Right forelimb (tissue), 1 donor: ENCODE measurements around the gene CERT1.
A peak's percentile ranks its signal among the peaks of the same experiment; 100 is the strongest.
"Not testable (repeated sequence)": the region's sequence is repeated elsewhere in the genome, so short reads cannot be mapped to it uniquely, and the experiment has no call there.

Experiments used
- DNase-seq: peaks from one replicate; pipeline ENCODE4 v3.0.0-alpha.2; 2018

CERT1 gene, protein sequence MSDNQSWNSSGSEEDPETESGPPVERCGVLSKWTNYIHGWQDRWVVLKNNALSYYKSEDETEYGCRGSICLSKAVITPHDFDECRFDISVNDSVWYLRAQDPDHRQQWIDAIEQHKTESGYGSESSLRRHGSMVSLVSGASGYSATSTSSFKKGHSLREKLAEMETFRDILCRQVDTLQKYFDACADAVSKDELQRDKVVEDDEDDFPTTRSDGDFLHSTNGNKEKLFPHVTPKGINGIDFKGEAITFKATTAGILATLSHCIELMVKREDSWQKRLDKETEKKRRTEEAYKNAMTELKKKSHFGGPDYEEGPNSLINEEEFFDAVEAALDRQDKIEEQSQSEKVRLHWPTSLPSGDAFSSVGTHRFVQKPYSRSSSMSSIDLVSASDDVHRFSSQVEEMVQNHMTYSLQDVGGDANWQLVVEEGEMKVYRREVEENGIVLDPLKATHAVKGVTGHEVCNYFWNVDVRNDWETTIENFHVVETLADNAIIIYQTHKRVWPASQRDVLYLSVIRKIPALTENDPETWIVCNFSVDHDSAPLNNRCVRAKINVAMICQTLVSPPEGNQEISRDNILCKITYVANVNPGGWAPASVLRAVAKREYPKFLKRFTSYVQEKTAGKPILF

DNA sequence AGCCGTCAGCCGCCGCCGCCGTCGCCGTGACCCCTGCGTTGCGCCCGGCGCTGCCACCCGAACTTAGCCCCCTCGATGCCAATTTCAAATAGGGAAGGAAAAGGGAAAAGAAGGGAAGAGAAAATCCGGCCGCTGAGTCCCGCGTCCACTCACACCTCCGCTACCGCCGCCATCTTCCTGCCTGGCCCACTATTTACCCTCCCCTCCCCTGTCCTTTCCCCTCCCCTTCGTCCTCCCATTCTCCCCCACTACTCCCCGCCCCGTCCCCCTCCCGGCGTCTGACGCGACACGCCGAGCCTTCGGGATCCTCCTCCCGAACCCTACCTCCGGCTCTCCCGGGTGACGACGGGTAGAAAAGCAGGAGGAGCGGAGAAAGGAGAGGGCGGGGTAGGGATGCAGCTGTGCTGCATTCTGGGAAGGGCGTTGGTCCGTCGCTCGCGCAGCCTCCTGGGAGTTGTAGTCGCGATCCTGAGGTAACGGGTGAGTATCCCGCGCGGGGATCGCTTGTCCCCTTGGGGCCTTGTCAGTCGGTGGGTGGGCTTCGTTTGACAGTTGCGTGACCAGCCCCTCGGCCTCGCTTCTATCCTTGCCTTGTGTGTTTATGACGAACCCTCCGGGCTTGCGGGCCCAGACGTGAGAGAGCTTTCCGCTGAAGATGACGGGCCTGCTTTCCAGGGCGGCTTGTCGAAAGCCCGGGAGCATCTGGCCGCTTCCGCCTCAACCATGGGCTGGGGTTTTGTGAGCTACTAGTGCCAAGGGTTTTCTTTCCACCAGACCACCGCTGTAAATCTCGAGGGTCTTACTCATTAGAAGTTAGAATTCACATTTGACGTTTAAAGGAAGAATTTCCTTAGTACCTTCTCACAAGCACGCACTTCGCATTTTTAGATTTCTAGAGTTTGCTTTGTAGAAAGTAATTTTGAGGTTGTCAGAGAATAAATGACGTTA lies at the start of gene CERT1, which contains the start of gene POLK:
Gene CERT1 (minus strand): TSS at position 195 of the 948 bp plus-strand sequence. CDS start 422 bp downstream, outside the sequence.
Gene POLK (plus strand): TSS at position 457 of the 948 bp plus-strand sequence.
- DNase-seq, result peak; percentile 99

DNA sequence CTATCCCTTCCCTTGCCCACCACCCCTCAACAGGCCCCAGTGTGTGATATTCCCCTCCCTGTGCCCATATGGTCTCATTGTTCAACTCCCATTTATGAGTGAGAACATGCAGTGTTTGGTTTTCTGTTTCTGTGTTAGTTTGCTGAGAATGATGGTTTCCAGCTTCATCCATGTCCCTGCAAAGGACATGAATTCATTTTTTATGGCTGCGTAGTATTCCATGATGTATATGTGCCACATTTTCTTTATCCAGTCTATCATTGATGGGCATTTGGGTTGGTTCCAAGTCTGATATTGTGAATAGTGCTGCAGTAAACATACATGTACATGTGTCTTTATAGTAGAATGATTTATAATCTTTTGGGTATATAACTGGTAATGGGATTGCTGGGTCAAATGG lies 49.2 kb upstream of the CERT1 start:
- not testable (repeated sequence) for DNase-seq

DNA sequence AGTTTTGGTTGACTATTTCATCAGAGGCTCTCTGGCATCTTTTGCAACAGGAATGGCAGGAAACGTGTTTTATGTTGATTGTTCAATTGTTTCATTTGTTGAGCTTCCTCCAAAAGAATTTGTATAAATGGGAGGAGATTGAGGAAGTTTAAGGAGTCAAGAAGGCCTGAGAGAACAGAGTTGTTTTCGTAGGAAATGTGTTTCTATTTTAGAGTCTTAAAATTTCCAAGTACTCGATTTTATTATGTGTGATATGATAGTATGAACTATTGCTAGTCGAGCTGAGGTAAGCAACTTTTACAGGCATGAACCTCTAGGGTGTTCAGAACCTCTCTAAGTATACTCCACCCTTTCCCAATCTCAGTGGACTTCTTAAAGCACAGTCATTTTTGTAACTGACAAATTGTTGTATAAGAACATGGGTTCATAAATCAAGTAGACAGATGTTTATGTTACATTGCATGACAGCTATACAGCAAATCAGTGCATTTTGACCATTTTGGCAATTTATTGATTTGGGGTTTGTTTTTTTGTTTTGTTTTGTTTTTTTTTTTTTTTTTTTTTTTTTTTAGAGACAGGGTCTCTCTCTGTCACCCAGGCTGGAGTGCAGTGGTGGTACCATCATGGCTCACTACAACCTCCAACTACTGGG lies 47.7 kb upstream of the CERT1 start:
- DNase-seq, result no peak

DNA sequence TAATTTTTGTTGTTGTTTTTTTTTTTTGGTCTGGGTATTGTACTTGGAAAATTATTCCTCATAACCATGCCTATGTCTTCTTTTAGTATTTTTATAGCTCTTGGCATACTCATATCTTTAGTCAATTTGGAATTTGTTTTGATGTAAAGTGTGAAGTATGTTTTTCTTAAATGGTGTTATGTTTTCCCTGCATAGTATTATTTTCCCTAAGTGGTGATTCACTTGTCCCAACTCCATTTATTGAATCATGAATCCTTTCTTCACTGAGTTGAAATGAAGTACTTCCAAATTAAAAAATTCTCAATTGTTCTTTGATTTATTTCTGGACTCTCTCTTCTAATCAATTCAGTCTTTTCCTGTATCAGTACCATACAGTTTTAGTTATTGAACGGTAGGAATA lies 46.8 kb upstream of the CERT1 start:
- no peak for DNase-seq

DNA sequence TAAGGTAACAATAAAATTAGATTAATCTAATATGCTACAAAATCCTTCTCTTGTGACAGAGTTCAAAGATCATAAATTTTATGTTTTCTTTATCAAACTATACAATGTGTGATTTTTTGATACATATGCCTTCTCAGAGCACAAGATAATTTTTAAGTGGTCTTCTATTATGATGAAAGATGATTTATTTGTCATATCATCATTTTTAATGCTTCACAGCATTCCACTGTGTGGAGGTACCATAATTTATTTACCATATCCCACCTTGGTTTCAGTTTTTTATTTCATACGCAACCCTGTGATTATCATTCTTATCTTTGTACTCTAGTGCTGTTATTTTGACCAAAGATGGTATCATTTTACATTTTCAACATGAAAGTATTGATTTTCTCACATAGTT lies 41.9 kb upstream of the CERT1 start:
- DNase-seq, result no peak

DNA sequence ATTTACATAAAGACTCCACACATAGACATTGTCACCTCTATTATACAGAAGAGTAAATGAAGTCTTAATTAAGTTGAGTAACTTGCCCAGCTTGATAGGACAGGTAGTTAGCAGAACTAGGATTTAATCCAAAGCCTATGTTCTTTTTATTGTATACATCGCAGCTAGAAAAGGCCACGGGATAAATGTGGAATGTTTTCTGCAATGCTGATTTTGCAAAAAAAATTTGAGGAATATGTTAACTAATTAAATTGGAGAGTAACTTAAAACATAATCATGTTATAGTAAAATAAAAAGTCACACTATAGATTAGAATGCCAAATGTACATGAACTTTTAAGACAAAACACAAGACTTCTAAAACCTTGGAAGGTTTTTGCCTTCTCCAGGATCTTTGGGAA lies 41.3 kb upstream of the CERT1 start:
- no peak for DNase-seq

DNA sequence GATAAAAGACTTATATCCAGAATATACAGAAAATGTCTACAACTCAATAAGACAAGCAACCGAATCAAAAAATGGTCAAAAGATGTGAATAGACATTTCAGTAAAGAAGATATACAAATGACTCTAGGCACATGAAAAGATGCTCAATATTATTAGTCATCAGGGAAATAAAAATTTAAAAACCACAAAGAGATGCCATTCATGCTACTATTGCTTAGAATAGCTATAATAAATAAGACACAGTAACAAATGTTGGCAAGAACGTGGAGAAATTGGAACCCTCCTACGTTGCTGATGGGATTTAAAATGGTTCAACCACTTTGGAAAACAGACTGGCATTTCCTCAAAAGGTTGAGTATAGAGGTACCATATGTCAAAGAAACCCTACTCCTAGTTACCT lies 40.0 kb upstream of the CERT1 start:
- no peak for DNase-seq

DNA sequence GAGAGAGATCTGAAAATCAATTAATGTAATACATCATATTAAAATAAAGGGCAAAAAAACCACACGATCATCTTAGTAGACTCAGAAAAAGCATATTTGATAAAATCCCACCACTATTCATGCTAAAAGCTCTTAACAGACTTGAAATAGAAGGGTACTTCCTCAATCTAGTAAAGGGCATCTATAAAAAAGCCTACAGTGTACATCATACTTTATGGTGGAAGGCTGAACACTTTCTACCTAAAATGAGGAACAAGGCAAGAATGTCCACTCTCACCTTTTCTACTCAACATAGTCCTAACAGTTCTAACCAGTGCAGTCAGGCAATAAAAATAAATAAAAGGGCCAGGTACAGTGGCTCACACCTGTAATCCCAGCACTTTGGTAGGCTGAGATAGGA lies 39.2 kb upstream of the CERT1 start:
- no peak for DNase-seq

DNA sequence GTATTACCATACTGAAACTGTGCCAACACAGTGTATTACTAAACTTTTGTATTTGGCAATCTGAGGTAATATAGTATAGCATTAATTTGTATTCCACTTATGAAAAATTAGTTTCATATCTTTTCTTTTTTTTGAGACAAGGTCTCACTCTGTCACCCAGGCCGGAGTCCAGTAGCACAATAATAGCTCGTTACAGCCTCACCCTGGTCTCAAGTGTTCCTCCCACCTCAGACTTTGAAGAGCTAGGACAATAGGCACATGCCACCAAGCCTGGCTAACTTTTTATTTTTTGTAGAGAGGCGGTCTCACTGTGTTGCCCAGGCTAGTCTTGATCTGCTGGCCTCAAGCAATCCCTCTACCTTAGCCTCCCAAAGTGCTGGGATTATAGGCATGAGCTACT lies 36.4 kb upstream of the CERT1 start:
- no peak for DNase-seq

DNA sequence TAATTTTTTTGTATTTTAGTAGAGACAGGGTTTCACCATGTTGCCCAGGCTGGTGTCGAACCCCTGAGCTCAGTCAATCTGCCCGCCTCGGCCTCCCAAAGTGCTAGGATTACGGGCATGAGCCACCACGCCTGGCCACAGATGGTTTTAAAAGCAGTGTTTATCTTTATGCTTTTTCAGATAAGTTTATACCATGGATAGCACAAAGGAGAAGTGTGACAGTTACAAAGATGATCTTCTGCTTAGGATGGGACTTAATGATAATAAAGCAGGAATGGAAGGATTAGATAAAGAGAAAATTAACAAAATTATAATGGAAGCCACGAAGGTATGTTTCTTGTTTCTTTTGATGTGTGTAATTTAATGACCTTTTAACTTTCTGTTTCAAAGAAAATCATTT lies 35.4 kb upstream of the CERT1 start:
- DNase-seq, result no peak

DNA sequence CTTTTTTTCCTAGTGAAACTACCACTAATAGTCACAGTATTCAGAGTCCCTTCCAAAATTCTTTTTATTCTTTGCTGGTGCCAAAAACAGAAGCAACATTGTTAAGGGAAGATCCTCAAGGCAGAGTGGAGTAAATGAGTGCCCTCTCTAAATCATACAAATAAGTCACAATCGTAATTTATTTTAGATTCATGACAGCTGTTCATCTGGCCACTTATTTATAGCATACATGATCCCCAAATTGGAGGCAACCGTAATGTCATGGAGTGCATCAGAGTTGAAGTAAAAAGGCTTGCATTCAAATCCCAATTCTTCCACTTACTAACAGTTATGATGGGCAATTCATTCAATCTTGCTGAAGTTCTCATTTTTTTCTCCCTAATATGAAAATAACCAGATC lies 33.7 kb upstream of the CERT1 start:
- no peak for DNase-seq

DNA sequence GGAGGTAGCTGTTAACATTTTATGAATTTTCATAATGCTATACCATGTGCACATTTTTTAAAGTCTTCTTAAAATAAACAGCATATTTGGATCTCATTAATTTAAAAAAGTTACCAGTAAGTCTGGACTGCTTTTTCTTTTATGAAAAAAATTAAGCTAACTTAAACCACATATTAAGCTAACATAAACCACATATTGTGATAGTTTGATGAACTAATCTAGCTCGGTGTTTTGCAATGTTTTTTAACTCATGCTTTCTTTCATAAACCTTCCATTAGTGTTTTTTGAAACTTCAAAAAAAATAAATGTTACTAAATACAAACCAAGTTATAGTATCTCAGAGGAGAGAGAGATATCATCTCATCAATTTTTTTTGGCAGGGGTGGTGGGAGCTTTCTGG lies 26.8 kb upstream of the CERT1 start:
- DNase-seq, result no peak

DNA sequence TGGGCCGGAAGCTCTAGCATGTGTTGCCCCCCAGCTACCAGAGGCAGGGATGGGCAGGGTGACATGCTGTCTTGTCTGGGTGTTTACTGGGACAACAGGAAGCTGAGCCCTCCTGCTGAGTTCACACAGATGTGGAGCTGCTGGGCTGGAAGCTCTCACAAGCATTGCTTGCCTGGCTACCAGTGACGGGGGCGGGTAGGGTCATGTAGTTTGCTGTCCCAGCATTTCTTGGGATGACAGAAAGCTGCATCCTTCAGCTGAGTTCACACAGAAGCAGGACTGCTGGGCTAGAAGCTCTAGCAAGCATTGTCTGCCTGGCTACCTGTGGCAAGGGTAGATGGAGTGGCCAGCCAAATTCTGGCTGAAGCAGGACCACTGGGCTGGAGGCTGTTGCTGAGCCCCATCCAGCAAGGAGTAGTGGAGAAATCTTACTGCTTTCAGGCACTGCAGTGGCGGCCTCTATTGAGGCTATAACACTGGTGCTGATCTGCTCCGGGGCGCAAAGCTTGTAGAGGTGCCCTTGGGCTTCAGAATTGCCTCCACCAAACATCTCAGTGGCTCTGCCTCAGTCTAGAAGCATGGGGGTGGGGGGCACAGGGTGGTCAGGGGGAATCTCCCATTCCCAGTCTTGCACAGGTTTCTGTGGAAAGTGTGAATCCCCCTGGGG lies 25.4 kb upstream of the CERT1 start:
- DNase-seq, result no peak

DNA sequence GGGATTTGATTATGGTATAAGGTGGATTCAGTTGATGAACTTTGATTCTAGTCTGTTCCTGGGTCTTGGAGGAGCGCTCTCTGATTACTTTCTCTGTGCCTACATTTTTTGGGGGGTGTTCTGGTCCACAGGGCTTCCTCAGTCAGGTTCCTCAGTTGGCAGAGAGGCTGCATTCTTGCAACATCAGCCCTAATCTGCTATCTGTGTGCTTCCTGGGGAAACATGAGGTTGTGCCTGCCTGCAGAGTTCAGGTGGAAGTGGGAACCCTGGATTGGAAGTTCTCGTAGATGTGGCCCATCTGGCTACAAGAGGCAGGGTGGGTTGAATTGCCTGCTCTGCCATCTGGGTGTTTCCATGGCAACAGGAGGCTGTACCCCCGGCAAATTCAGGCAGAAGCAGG lies 24.7 kb upstream of the CERT1 start:
- DNase-seq, result no peak

DNA sequence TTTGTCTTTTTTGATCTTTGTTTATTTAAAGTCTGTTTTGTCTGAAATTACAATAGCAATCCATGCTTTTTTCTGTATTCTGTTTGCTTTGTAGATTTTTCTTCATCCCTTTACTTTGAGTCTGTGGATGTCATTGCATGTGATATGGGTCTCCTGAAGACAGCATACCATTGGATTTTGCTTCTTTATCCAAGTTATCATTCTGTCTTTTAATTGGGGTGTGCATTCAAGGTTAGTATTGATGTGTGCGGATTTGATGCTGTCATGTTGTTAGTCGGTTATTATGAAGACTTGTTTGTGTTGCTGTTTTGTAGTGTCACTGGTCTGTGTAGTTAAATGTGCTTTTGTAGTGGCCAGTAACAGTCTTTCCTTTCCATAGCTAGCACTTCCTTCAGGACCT lies 23.3 kb upstream of the CERT1 start:
- no peak for DNase-seq

DNA sequence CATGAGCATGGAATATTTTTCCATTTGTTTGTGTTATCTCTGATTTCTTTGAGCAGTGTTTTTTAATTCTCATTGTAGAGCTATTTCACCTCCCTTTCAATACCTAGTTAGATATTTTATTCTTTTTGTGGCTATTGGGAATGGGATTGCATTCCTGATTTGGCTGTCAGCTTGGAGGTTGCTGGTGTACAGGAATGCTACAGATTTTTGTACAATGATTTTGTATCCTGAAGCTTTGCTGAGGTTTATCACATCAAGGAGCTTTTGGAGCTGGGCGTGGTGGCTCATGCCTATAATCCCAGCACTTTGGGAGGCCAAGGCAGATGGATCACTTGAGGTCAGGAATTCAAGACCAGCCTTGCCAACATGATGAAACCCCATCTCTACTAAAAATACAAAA lies 22.3 kb upstream of the CERT1 start:
- not testable (repeated sequence) for DNase-seq

DNA sequence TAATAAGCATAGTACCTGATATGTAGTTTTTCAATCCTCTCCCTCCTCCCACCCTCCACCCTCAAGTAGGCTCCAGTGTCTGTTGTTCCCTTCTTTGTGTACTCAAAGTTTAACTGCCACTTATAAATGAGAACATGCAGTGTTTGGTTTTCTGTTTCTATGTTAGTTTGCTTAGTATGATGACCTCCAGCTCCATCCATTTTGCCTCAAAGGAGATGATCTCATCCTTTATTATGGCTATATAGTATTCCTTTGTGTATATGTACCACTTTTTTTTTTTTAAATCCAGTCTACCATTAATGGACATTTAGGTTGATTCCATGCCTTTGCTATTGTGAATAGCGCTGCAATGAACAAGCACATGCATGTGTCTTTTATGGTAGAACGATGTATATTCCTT lies 20.8 kb upstream of the CERT1 start:
- DNase-seq, result no peak

DNA sequence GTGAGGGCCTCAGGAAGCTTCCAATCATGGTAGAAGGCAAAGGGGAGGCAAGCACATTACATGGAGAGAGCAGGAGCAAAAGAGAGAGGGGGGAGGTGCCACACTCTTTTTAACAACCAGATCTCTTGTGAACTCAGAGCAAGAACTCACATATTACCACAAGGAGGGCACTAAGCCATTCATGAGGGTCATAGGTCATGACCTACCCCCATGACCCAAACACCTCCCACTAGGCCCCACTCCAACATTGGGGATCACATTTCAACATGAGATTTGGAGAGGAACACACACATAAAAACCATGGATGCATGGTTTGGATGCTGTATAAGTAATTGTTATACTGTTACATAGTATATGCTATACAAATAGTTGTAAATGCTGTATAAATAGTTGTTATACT lies 17.8 kb upstream of the CERT1 start:
- no peak for DNase-seq

DNA sequence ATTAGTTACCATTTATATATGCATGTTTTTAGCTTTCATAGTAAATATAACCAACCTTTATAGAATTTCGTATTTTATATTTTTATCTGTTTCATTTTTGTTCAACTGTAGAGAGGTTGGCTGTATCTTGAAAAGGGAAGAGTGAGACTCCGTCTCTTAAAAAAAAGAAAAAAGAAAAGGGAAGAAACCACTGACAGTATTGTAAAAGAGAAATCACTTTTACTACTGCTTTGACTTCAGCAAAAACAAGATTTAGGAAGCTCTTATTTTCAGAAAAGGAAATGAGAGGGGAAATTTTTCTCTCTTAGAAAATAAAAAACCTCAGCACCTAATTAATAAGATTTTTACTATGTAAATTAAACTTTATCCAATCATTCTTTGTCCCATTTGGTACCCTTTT lies 14.6 kb upstream of the CERT1 start:
- no peak for DNase-seq

DNA sequence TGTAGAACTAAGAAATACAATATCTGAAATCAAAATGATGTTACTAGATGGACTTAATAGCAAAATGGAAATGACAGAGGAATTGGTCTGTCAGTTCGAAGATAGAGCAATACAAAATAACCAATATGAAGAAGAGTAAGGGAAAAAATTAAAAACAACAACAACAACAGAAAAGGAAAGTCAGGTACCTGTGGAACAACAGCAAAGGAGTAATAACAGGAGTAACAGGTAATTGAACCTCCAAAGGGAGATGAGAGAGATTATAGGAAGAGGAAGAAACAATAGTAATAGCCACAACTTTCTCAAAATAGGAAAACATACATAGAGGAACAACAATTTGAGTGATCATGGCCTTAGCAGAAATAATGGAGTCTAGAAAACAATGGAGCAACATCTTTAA lies 13.9 kb upstream of the CERT1 start:
- DNase-seq, result no peak

DNA sequence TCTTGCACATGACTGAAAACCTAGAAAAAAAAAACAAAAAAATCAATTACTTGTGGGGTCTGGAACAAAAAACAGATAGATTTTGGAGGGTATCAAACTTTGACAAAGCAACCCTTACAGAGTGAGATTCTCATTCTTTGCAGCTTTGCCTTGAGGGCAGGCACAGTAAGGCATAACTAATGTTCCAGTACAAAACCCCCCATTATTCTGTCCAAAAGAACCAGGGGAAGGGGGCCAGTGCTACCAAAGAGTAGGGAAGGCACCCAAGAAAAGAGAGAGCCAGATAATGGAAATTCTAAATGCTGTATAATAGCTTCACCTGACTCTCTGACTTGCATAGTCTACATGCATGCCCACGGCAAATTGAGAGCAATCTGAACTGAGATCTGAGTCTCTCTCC lies 13.2 kb upstream of the CERT1 start:
- DNase-seq, result no peak

DNA sequence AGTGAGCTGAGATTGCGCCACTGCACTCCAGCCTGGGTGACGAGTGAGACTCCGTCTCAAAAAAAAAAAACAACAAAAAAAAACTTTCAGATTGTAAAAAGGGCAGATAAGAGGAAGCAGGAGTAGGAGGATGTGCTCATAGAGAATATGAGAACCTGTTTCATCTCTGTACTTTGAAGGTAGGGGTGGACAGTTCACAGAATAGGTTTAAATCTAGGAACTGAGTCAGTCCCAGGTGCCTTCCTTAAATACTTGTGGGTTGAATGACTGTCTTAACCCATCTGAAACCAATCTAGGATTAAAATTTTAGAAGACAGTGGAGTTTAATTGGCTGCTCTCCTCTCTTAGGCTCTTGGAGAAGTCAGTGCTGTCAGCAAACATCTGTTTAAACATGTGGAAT lies 12.6 kb upstream of the CERT1 start:
- no peak for DNase-seq
